Type B pancreatic cell (in vitro differentiated cells): ENCODE data around the gene TMEM154. TPM values are rescaled to one million over a fixed set of nuclear protein-coding genes. Genes with fewer than 3 reads are reported as not detected.

Experiments
- DNase-seq: peaks from one replicate; pipeline ENCODE4 v3.0.0; 2021; ENCODE audit warnings: mixed read lengths; ENCODE audit not compliant: unreplicated experiment; ENCODE audit errors: extremely low spot score
- H3K27ac Mint-ChIP-seq: 2 replicates; pipeline ENCODE4 v1.8.0; 2021; ENCODE audit warnings: mild to moderate bottlenecking, mixed read lengths
- H3K27me3 Mint-ChIP-seq: 2 replicates; pipeline ENCODE4 v1.8.0; 2021; ENCODE audit warnings: mixed read lengths
- H3K36me3 Mint-ChIP-seq: 2 replicates; pipeline ENCODE4 v1.8.0; 2021; ENCODE audit warnings: mixed read lengths
- H3K4me1 Mint-ChIP-seq: one replicate; pipeline ENCODE4 v1.8.0; 2021; ENCODE audit warnings: mixed read lengths; ENCODE audit not compliant: unreplicated experiment
- H3K4me3 Mint-ChIP-seq: 2 replicates; pipeline ENCODE4 v1.8.0; 2021; ENCODE audit warnings: mild to moderate bottlenecking, mixed read lengths
- H3K9me3 Mint-ChIP-seq: 2 replicates; pipeline ENCODE4 v1.8.0; 2021; ENCODE audit warnings: mixed read lengths
- CTCF ChIP-seq: fragments of 200-600 bp; sonication (generic); conservative IDR thresholded peaks from 2 replicates; pipeline ENCODE4 v1.5.0; 2021; ENCODE audit warnings: antibody characterized with exemption, mild to moderate bottlenecking
- total RNA-seq: library from RNA; stranded (reverse); gene quantifications from 2 replicates; pipeline ENCODE4 v1.2.1, GENCODE V29; 2021; ENCODE audit warnings: low replicate concordance

The TMEM154 gene
- total RNA-seq, 1 donor from 2014 or later, result 11.1 TPM

- no peak for DNase-seq
- H3K4me1 Mint-ChIP-seq, result peaks cover 17% of the 10 kb centered on the region
- H3K4me3 Mint-ChIP-seq, result no peak overlapping the region
- H3K27me3 Mint-ChIP-seq, result no peaks in the 10 kb centered on the region
- no peak for TF ChIP-seq CTCF
- no peaks in the 10 kb centered on the region for H3K36me3 Mint-ChIP-seq
- H3K9me3 Mint-ChIP-seq, result no peaks in the 10 kb centered on the region
- H3K27ac Mint-ChIP-seq, result no peak overlapping the region
Observed at GRCh38 chr4:152579916-152580315, 99.9 kb downstream of the TMEM154 start.

GRCh38 chr4:152579107-152579764 lies 100.6 kb downstream of the TMEM154 start:
- no peaks in the 10 kb centered on the region for H3K36me3 Mint-ChIP-seq
- H3K27me3 Mint-ChIP-seq, result no peaks in the 10 kb centered on the region
- no peak for DNase-seq
- TF ChIP-seq CTCF, result peak; percentile 14
- peaks cover 19% of the 10 kb centered on the region for H3K4me1 Mint-ChIP-seq
- no peak overlapping the region for H3K4me3 Mint-ChIP-seq
- no peaks in the 10 kb centered on the region for H3K9me3 Mint-ChIP-seq
- no peak overlapping the region for H3K27ac Mint-ChIP-seq

GRCh38 chr4:152578670-152579069 lies 101.1 kb downstream of the TMEM154 start:
- Mint-ChIP-seq H3K4me3 (no peak overlapping the region), H3K4me1 (peaks cover 19% of the 10 kb centered on the region), H3K9me3 (no peaks in the 10 kb centered on the region), H3K27me3 (no peaks in the 10 kb centered on the region), H3K27ac (no peak overlapping the region), H3K36me3 (no peaks in the 10 kb centered on the region)
- no peak for DNase-seq
- TF ChIP-seq CTCF, result no peak

GRCh38 chr4:152577708-152578396 lies 101.9 kb downstream of the TMEM154 start:
- no peak overlapping the region for H3K4me3 Mint-ChIP-seq
- no peaks in the 10 kb centered on the region for H3K36me3 Mint-ChIP-seq
- no peak for TF ChIP-seq CTCF
- H3K9me3 Mint-ChIP-seq, result peaks cover under 1% of the 10 kb centered on the region
- DNase-seq, result no peak
- no peak overlapping the region for H3K27ac Mint-ChIP-seq
- H3K4me1 Mint-ChIP-seq, result peaks cover 19% of the 10 kb centered on the region
- H3K27me3 Mint-ChIP-seq, result no peaks in the 10 kb centered on the region

- Mint-ChIP-seq H3K4me3 (no peak overlapping the region), H3K4me1 (peaks cover 19% of the 10 kb centered on the region), H3K36me3 (no peaks in the 10 kb centered on the region), H3K27ac (no peak overlapping the region), H3K9me3 (peaks cover 6% of the 10 kb centered on the region), H3K27me3 (no peaks in the 10 kb centered on the region)
- TF ChIP-seq CTCF, result no peak
- DNase-seq, result no peak
Observed at GRCh38 chr4:152575533-152575932, 104.3 kb downstream of the TMEM154 start.
